DOHH2 (cell line): Measurements from ENCODE around the gene RFESD.
A peak's percentile ranks its signal among the peaks of the same experiment; 100 is the strongest.

Experiments
- H3F3A ChIP-seq: fragments of 200-600 bp; sonication (generic), shearing (Covaris generic); 2 replicates; pipeline ENCODE4 v1.6.0; 2016; ENCODE audit warnings: antibody characterized with exemption, mild to moderate bottlenecking; ENCODE audit not compliant: control insufficient read depth, insufficient read depth
- H3K27ac ChIP-seq: fragments of 200-600 bp; sonication (generic); 2 replicates; pipeline ENCODE4 v1.5.1; 2014; ENCODE audit warnings: low read depth, mild to moderate bottlenecking, low read length, moderate library complexity
- H3K27me3 ChIP-seq: fragments of 200-600 bp; sonication (generic); 2 replicates; pipeline ENCODE4 v1.6.1; 2014; ENCODE audit warnings: mild to moderate bottlenecking, low read length, mixed read lengths; ENCODE audit not compliant: control insufficient read depth
- H3K36me3 ChIP-seq: fragments of 200-600 bp; sonication (generic); 2 replicates; pipeline ENCODE4 v1.6.1; 2014; ENCODE audit warnings: mild to moderate bottlenecking, low read length, moderate library complexity, mixed read lengths; ENCODE audit not compliant: control insufficient read depth
- H3K4me1 ChIP-seq: fragments of 200-600 bp; sonication (generic); 2 replicates; pipeline ENCODE4 v1.6.1; 2014; ENCODE audit warnings: mild to moderate bottlenecking, low read length, mixed read lengths; ENCODE audit not compliant: control insufficient read depth
- H3K4me2 ChIP-seq: fragments of 200-600 bp; sonication (generic); 2 replicates; pipeline ENCODE4 v1.6.0; 2014; ENCODE audit warnings: mild to moderate bottlenecking, low read length, moderate library complexity
- H3K4me3 ChIP-seq: fragments of 200-600 bp; sonication (generic); 2 replicates; pipeline ENCODE4 v1.5.1; 2014; ENCODE audit warnings: mild to moderate bottlenecking, low read length, mixed read lengths
- H3K79me2 ChIP-seq: fragments of 200-600 bp; sonication (generic); 2 replicates; pipeline ENCODE4 v1.6.1; 2014; ENCODE audit warnings: mild to moderate bottlenecking, low read length, mixed read lengths; ENCODE audit not compliant: control insufficient read depth
- H3K9me2 ChIP-seq: fragments of 200-600 bp; sonication (generic); replicated peaks from 2 replicates; pipeline ENCODE4 v1.6.1; 2014; ENCODE audit warnings: mild to moderate bottlenecking, low read length, mixed read lengths; ENCODE audit not compliant: control insufficient read depth
- H3K9me3 ChIP-seq: fragments of 200-600 bp; sonication (generic); 2 replicates; pipeline ENCODE4 v1.6.1; 2014; ENCODE audit warnings: antibody characterized with exemption, low read length, mixed read lengths; ENCODE audit not compliant: control insufficient read depth, insufficient read depth
- H4K20me1 ChIP-seq: fragments of 200-600 bp; sonication (generic); 2 replicates; pipeline ENCODE4 v1.6.0; 2014; ENCODE audit warnings: low read depth, mild to moderate bottlenecking, antibody characterized with exemption, low read length, moderate library complexity; ENCODE audit not compliant: control insufficient read depth, insufficient read depth
- EZH2phosphoT487 ChIP-seq: fragments of 200-600 bp; sonication (generic); IDR thresholded peaks from 2 replicates; pipeline ENCODE4 v1.6.1; 2017; ENCODE audit warnings: borderline replicate concordance, mild to moderate bottlenecking, antibody characterized with exemption, low read length, moderate library complexity, mixed read lengths
- TF ChIP-seq, protein P1 (sequence below): fragments of 200-600 bp; sonication (generic); IDR thresholded peaks from one replicate; pipeline ENCODE4 v1.5.1; 2014; ENCODE audit warnings: antibody characterized with exemption, mild to moderate bottlenecking, low read depth, low read length; ENCODE audit not compliant: poor library complexity, severe bottlenecking

The RFESD gene

DNA sequence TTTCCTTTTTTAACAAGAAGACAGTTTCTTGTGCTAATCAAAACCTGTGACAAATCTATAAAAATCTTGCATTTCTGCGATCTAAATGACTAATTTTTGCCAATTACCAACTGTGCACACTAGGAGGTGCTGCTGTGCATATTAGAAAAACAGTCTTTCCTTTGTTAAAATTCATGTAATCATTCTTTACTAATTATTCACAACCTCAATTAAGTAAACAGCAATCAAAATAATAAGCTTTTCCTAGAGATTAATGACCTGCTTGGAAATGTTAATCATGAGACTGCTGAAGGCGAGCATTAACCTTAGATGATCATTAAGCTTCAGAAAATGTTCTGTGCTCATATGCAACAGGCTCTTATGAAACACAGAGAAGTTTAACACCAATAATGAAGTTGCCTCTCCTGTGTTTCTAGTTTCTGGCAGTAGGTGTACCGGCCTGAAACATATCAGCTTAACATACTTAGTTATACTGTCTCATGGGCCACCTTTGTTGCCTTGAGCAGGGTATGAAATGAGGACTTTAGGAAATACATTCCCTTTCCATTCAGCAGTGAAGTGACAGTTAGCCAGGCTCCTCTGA lies 17.7 kb downstream of the RFESD start:
- no peak for TF ChIP-seq EZH2phosphoT487
- TF ChIP-seq, protein P1, sequence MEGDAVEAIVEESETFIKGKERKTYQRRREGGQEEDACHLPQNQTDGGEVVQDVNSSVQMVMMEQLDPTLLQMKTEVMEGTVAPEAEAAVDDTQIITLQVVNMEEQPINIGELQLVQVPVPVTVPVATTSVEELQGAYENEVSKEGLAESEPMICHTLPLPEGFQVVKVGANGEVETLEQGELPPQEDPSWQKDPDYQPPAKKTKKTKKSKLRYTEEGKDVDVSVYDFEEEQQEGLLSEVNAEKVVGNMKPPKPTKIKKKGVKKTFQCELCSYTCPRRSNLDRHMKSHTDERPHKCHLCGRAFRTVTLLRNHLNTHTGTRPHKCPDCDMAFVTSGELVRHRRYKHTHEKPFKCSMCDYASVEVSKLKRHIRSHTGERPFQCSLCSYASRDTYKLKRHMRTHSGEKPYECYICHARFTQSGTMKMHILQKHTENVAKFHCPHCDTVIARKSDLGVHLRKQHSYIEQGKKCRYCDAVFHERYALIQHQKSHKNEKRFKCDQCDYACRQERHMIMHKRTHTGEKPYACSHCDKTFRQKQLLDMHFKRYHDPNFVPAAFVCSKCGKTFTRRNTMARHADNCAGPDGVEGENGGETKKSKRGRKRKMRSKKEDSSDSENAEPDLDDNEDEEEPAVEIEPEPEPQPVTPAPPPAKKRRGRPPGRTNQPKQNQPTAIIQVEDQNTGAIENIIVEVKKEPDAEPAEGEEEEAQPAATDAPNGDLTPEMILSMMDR: peak; percentile 78
- Histone ChIP-seq H3K4me2 (no peak overlapping the region), H3F3A (no peaks in the 10 kb centered on the region), H3K4me1 (no peaks in the 10 kb centered on the region), H3K9me2 (no peaks in the 10 kb centered on the region), H3K79me2 (no peaks in the 10 kb centered on the region), H3K27me3 (no peaks in the 10 kb centered on the region), H3K4me3 (no peak overlapping the region), H3K27ac (no peak overlapping the region), H3K36me3 (no peaks in the 10 kb centered on the region), H4K20me1 (no peaks in the 10 kb centered on the region), H3K9me3 (no peaks in the 10 kb centered on the region)

DNA sequence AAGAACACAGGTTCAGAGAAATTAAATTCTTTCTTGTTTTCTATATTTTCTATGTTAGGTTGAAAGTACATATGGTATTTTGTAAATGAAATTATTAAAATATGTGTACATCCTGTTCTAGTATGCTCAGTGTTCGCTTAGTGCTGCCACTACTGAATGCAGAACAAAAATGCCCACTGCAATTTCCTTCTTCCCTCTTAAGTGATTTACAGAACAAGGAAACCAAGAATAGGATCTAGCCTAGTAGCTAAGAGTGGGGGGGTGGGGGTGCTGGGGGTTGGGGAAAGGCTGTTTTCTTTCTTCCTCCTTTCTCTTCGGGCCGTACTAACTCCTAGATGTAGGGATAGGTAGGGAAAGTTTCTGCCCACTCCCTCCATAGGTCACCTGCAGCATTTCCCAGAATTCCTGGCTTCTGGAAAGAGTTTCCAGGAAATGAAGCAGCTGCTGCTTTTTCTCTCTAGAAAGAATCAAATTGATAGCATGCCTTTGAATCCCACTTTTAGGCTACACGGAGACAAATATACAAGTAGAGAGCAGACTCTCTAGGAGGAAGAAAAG lies 20.6 kb downstream of the RFESD start:
- Histone ChIP-seq H4K20me1 (no peaks in the 10 kb centered on the region), H3K9me2 (no peaks in the 10 kb centered on the region), H3K9me3 (no peaks in the 10 kb centered on the region), H3K79me2 (no peaks in the 10 kb centered on the region), H3K4me2 (no peak overlapping the region), H3K4me3 (no peak overlapping the region), H3F3A (no peaks in the 10 kb centered on the region), H3K36me3 (no peaks in the 10 kb centered on the region), H3K27me3 (no peaks in the 10 kb centered on the region), H3K27ac (no peak overlapping the region), H3K4me1 (no peaks in the 10 kb centered on the region)
- TF ChIP-seq, protein P1: no peak
- no peak for TF ChIP-seq EZH2phosphoT487

DNA sequence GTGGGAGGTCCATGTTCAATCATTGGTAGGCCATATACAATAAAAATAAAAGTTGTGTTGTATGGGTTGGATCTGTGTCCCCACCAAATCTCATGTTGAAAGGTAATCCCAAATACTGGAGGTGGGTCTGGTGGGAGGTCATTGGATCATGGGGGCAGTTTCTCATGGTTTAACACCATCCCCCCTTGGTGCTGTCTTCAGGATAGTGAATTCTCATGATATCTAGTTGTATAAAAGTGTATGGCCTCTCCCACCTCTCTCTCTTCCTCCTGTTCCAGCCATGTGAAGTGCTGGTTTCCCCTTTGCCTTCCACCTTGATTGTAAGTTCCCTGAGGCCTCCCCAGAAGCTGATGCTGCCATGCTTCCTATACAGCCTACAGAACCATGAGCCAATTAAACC lies 21.1 kb downstream of the RFESD start:
- H3K9me3 ChIP-seq: no peaks in the 10 kb centered on the region
- H3K27ac ChIP-seq: no peak overlapping the region
- no peaks in the 10 kb centered on the region for H3F3A ChIP-seq
- no peak overlapping the region for H3K4me3 ChIP-seq
- H3K9me2 ChIP-seq: no peaks in the 10 kb centered on the region
- H3K4me1 ChIP-seq: no peaks in the 10 kb centered on the region
- H4K20me1 ChIP-seq: no peaks in the 10 kb centered on the region
- no peak for TF ChIP-seq EZH2phosphoT487
- TF ChIP-seq, protein P1: no peak
- H3K79me2 ChIP-seq: no peaks in the 10 kb centered on the region
- no peaks in the 10 kb centered on the region for H3K36me3 ChIP-seq
- H3K27me3 ChIP-seq: no peaks in the 10 kb centered on the region
- no peak overlapping the region for H3K4me2 ChIP-seq
